Endothelial cell (in vitro differentiated cells): ENCODE measurements around the gene PATE2. TPM values are rescaled to one million over a fixed set of nuclear protein-coding genes. Genes with fewer than 3 reads are reported as not detected.

Experiments used
- DNase-seq: peaks from one replicate; pipeline ENCODE4 v3.0.0; 2021; ENCODE audit warnings: low spot score
- H3K27ac Mint-ChIP-seq: one replicate; pipeline ENCODE4 v1.8.0; 2021; ENCODE audit warnings: mixed read lengths, inconsistent platforms; ENCODE audit not compliant: unreplicated experiment
- H3K27me3 Mint-ChIP-seq: one replicate; pipeline ENCODE4 v1.8.0; 2021; ENCODE audit warnings: mild to moderate bottlenecking, moderate library complexity, mixed read lengths, inconsistent platforms; ENCODE audit not compliant: unreplicated experiment
- H3K36me3 Mint-ChIP-seq: one replicate; pipeline ENCODE4 v1.8.0; 2021; ENCODE audit warnings: mild to moderate bottlenecking, low read depth, mixed read lengths, inconsistent platforms; ENCODE audit not compliant: unreplicated experiment
- H3K4me1 Mint-ChIP-seq: one replicate; pipeline ENCODE4 v1.8.0; 2021; ENCODE audit warnings: mild to moderate bottlenecking, mixed read lengths, inconsistent platforms; ENCODE audit not compliant: unreplicated experiment
- H3K4me3 Mint-ChIP-seq: one replicate; pipeline ENCODE4 v1.8.0; 2021; ENCODE audit warnings: mild to moderate bottlenecking, mixed read lengths, inconsistent platforms; ENCODE audit not compliant: unreplicated experiment
- H3K9me3 Mint-ChIP-seq: one replicate; pipeline ENCODE4 v1.8.0; 2021; ENCODE audit warnings: mixed read lengths, inconsistent platforms; ENCODE audit not compliant: unreplicated experiment
- CTCF ChIP-seq: fragments of 200-600 bp; sonication (generic); IDR thresholded peaks from one replicate; pipeline ENCODE4 v1.5.0; 2021; ENCODE audit warnings: antibody characterized with exemption; ENCODE audit not compliant: unreplicated experiment
- total RNA-seq: library from RNA; stranded (reverse); fragmentation: NEBNext Ultra II Directional; extraction: Animal tissue kit (Norgen Biotek cat#: 25700); gene quantifications from one replicate; pipeline ENCODE4 v1.2.1, GENCODE V29; 2021; ENCODE audit not compliant: unreplicated experiment

The PATE2 gene
- total RNA-seq, 1 donor from 2014 or later: not detected

GRCh38 chr11:125790825-125791224 is 12.2 kb upstream of the PATE2 start:
- DNase-seq: no peak
- no peak for TF ChIP-seq CTCF
- no peak overlapping the region for H3K27ac Mint-ChIP-seq
- peaks cover 1% of the 10 kb centered on the region for H3K27me3 Mint-ChIP-seq
- H3K4me1 Mint-ChIP-seq: peaks cover 7% of the 10 kb centered on the region
- H3K36me3 Mint-ChIP-seq: no peaks in the 10 kb centered on the region
- H3K9me3 Mint-ChIP-seq: no peaks in the 10 kb centered on the region
- no peak overlapping the region for H3K4me3 Mint-ChIP-seq

GRCh38 chr11:125787827-125788226 is 9.2 kb upstream of the PATE2 start, which contains the start of gene PATE3:
Gene PATE3 (plus strand): TSS chr11:125788127. CDS start chr11:125788152, 25 bp downstream.
- Mint-ChIP-seq H3K27me3 (peaks cover 1% of the 10 kb centered on the region), H3K36me3 (no peaks in the 10 kb centered on the region), H3K27ac (peak within 1 kb of the TSS; percentile 3), H3K4me3 (no peak within 1 kb of the TSS), H3K4me1 (peaks cover 7% of the 10 kb centered on the region), H3K9me3 (no peaks in the 10 kb centered on the region)
- no peak for TF ChIP-seq CTCF
- DNase-seq: peak; percentile 5

GRCh38 chr11:125784678-125785077 is 6.0 kb upstream of the PATE2 start:
- no peaks in the 10 kb centered on the region for H3K9me3 Mint-ChIP-seq
- no peaks in the 10 kb centered on the region for H3K36me3 Mint-ChIP-seq
- no peak for DNase-seq
- H3K27ac Mint-ChIP-seq: no peak overlapping the region
- H3K27me3 Mint-ChIP-seq: no peaks in the 10 kb centered on the region
- H3K4me3 Mint-ChIP-seq: no peak overlapping the region
- peaks cover 7% of the 10 kb centered on the region for H3K4me1 Mint-ChIP-seq
- TF ChIP-seq CTCF: no peak

- no peak for TF ChIP-seq CTCF
- H3K4me3 Mint-ChIP-seq: no peak overlapping the region
- DNase-seq: no peak
- peaks cover 4% of the 10 kb centered on the region for H3K4me1 Mint-ChIP-seq
- no peaks in the 10 kb centered on the region for H3K9me3 Mint-ChIP-seq
- no peaks in the 10 kb centered on the region for H3K27me3 Mint-ChIP-seq
- H3K27ac Mint-ChIP-seq: no peak overlapping the region
- H3K36me3 Mint-ChIP-seq: no peaks in the 10 kb centered on the region
Observed at GRCh38 chr11:125777309-125777708, 1.3 kb downstream of the PATE2 start.

- H3K9me3 Mint-ChIP-seq: no peaks in the 10 kb centered on the region
- H3K27me3 Mint-ChIP-seq: no peaks in the 10 kb centered on the region
- no peak overlapping the region for H3K27ac Mint-ChIP-seq
- H3K36me3 Mint-ChIP-seq: no peaks in the 10 kb centered on the region
- peaks cover 4% of the 10 kb centered on the region for H3K4me1 Mint-ChIP-seq
- TF ChIP-seq CTCF: no peak
- DNase-seq: no peak
- H3K4me3 Mint-ChIP-seq: no peak overlapping the region
Observed at GRCh38 chr11:125773516-125773915, 5.1 kb downstream of the PATE2 start.
